ENCODE results near the gene NHLRC2. TPM values are rescaled to one million over a fixed set of nuclear protein-coding genes. Genes with fewer than 3 reads are reported as not detected.

The NHLRC2 gene
- polyA plus RNA-seq, 1 experiment, result 4.2 TPM

DNA sequence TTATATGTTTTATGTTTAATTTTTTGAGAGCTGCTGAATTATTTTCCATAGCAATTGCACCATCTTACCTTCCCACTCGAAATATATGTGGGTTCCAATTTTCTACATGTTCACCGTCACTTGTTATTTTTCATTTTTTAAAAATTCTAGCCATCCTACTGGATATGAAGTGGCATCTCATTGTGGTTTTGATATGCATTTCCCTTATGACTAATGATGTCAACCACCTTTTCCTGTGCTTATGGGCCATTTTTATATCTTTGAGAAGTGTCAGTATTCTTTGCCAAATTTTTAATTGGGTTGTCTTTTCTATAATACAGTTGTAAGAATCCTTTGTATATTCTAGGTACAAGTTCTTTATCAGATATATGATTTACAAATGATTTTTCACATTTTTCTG is 27.8 kb downstream of the NHLRC2 start:
- ChIA-PET POLR2A (no interaction called here), CTCF (no interaction called here)
- Histone ChIP-seq H3K4me3 (ENCODE audit: low read depth, low read length) (no peak overlapping the region), H3K27me3 (ENCODE audit: control insufficient read depth, insufficient read depth, low read length) (no peaks in the 10 kb centered on the region), H3K36me3 (ENCODE audit: control insufficient read depth, insufficient read depth, low read length) (no peaks in the 10 kb centered on the region)
- no peak for DNase-seq (ENCODE audit: low read depth)
- TF ChIP-seq, protein P1, sequence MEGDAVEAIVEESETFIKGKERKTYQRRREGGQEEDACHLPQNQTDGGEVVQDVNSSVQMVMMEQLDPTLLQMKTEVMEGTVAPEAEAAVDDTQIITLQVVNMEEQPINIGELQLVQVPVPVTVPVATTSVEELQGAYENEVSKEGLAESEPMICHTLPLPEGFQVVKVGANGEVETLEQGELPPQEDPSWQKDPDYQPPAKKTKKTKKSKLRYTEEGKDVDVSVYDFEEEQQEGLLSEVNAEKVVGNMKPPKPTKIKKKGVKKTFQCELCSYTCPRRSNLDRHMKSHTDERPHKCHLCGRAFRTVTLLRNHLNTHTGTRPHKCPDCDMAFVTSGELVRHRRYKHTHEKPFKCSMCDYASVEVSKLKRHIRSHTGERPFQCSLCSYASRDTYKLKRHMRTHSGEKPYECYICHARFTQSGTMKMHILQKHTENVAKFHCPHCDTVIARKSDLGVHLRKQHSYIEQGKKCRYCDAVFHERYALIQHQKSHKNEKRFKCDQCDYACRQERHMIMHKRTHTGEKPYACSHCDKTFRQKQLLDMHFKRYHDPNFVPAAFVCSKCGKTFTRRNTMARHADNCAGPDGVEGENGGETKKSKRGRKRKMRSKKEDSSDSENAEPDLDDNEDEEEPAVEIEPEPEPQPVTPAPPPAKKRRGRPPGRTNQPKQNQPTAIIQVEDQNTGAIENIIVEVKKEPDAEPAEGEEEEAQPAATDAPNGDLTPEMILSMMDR (IDR thresholded peaks at IDR 0.05; ENCODE audit: insufficient read depth, low read depth, low read length), result no peak

DNA sequence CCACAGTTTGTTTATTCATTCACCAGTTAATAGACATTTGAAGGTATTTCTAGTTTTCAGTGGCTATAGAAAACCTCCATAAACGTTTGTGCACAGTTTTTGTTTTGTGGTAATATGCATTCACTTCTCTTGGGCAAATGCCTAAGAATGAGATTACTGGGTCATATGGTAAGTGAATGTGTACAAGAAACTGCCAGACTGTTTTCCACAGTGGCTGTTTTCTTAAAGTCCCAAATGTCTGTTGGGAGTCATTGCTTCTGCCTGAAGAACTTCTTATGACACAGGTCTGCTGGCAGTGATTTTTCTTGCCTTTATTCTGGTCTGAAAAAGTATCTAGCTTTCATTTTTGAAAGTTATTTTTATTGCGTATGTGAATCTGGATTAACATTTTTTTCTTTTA is 35.5 kb downstream of the NHLRC2 start:
- Histone ChIP-seq H3K4me3 (ENCODE audit: low read depth, low read length) (no peak overlapping the region), H3K36me3 (ENCODE audit: control insufficient read depth, insufficient read depth, low read length) (no peaks in the 10 kb centered on the region), H3K27me3 (ENCODE audit: control insufficient read depth, insufficient read depth, low read length) (no peaks in the 10 kb centered on the region)
- POLR2A ChIA-PET, result no interaction called here
- no peak for DNase-seq (ENCODE audit: low read depth)
- TF ChIP-seq, protein P1 (IDR thresholded peaks at IDR 0.05; ENCODE audit: insufficient read depth, low read depth, low read length), result no peak
- CTCF ChIA-PET, result no interaction called here

DNA sequence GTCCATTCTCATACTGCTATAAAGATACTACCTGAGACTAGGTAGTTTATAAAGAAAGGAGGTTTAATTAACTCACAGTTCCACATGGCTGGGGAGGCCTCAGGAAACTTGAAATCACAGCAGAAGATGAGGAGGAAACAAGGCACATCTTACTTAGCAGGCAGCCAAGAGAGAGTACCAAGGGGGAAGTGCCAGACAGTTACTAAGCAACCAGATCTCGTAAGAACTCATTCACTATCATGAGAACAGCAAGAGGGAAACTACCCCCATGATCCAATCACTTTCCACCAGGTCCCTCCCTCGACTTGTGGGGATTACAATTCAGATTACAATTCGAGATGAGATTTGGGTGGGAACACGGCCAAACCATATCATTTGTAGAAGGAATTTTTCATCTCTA is 36.3 kb downstream of the NHLRC2 start:
- ChIA-PET POLR2A (no interaction called here), CTCF (no interaction called here)
- DNase-seq (ENCODE audit: low read depth), result no peak
- TF ChIP-seq, protein P1 (IDR thresholded peaks at IDR 0.05; ENCODE audit: insufficient read depth, low read depth, low read length), result no peak
- H3K36me3 ChIP-seq (ENCODE audit: control insufficient read depth, insufficient read depth, low read length), result no peaks in the 10 kb centered on the region
- H3K4me3 ChIP-seq (ENCODE audit: low read depth, low read length), result no peak overlapping the region
- H3K27me3 ChIP-seq (ENCODE audit: control insufficient read depth, insufficient read depth, low read length), result no peaks in the 10 kb centered on the region

DNA sequence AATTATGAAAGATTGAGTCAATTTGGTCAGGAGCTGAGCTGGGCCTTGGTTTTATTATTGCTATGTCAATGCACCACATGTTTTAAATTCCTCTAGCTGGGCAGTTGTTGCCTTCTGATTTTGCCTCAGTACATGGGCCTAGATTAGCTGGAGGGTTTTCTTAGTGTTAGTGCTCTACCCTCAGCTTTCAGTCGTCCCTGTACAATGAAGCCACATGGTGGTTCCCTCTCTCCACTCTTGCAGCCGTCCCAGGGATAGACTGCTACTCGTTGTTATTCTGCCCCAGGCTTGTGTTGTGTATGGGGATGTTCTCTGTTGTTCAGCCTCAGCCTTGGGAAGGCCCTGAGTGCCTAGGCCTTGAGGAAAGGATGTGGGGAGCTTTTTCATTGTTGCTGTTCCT is 37.0 kb downstream of the NHLRC2 start:
- CTCF ChIA-PET, result no interaction called here
- POLR2A ChIA-PET, result no interaction called here
- H3K36me3 ChIP-seq (ENCODE audit: control insufficient read depth, insufficient read depth, low read length), result no peaks in the 10 kb centered on the region

DNA sequence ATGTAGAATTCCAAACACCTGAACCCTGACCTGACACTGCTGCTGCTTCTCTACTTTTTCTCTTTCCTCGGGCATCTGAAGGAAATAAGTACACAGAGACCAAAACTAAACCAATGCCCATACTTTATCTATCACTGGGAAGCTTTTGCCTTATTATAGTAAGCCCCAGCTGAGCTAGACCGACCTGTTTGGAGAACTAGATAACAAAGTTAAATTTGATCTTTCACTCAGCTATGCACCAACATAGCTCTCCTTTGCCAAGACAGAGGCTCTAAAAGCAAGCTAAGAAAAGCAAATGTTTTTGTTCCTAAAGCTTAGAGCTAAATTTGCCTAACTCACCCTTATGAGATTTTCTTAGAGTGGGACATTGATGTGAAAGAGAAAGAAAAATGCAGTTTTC is 39.1 kb downstream of the NHLRC2 start:
- POLR2A ChIA-PET, result no interaction called here
- TF ChIP-seq, protein P1 (IDR thresholded peaks at IDR 0.05; ENCODE audit: insufficient read depth, low read depth, low read length), result no peak

More for the DNA sequence above, 37.0 kb downstream of the NHLRC2 start:
- TF ChIP-seq, protein P1 (IDR thresholded peaks at IDR 0.05; ENCODE audit: insufficient read depth, low read depth, low read length), result 0 out of 2 replicates have a peak, but pooled peaks have one; percentile 10
- DNase-seq (ENCODE audit: low read depth), result no peak
- Histone ChIP-seq H3K4me3 (ENCODE audit: low read depth, low read length) (no peak overlapping the region), H3K27me3 (ENCODE audit: control insufficient read depth, insufficient read depth, low read length) (no peaks in the 10 kb centered on the region)

More for the DNA sequence above, 39.1 kb downstream of the NHLRC2 start:
- Histone ChIP-seq H3K4me3 (ENCODE audit: low read depth, low read length) (no peak overlapping the region), H3K27me3 (ENCODE audit: control insufficient read depth, insufficient read depth, low read length) (no peaks in the 10 kb centered on the region), H3K36me3 (ENCODE audit: control insufficient read depth, insufficient read depth, low read length) (no peaks in the 10 kb centered on the region)
- CTCF ChIA-PET, result interaction anchor here (0.6 kb wide), 1 partner anchor 203 kb away, joined by 3 read pairs; no protein-coding TSS in a partner anchor
- no peak for DNase-seq (ENCODE audit: low read depth)
